GM18858 (cell line): ENCODE measurements around the gene WWC1.

ENCODE experiments used
- ATAC-seq: cut with Tn5 transposase; IDR thresholded peaks from one replicate; pipeline ENCODE4 v1.9.1; 2021; ENCODE audit not compliant: unreplicated experiment

Gene WWC1

DNA sequence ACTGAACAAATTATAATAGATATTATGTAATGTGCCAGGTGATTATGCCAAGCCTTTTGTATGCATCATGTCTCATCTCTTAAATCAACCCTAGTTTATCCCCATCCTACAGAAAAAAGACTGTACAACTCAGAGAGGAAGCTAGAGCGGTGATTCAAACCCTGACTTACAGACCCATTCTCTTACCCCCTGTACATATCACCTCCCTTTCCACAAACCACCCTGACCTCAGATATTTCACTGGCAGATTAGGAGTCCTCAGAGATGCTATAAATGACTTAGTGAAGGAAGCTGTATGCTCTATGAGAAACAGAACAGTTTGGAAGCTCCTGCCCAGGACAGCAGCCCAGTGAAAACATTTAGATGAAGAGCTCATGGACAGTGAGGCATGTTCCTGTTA lies 115.8 kb downstream of the WWC1 start:
- no peak for ATAC-seq

DNA sequence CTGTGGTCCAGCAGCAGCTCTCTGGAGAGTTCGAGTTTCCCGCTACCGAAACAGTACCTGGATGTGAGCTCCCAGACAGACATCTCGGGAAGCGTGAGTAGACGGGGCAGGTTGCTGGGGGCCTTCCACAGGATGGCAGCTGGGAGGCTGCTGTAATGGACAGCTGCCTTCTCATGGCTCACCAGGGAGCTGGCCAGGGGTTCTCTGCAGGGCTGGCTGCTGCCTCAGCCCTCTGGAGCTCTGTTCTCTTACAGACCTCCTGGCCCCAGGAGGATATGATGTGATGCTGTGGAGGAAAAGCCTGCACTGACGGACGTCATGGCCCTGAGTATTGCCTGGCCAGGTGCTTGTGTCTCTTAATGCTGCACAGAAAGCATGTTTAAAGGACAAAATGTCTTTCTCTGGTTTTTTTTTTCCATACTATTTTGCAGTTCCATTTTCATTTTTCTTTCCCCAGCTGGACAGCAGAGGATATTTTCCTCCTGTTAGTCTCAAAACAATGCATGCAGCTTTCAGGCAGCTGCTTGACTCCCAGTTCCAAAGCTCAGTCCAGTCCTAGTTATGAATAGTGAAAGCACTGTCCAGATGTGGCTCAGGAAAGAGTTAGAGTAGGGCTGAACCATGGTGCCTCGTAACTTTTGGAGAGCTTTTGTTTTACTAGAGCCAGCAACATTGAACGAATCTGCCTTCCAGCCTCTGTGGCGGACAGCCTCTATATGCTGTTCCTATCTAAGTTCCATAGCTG lies 117.3 kb downstream of the WWC1 start:
- no peak for ATAC-seq

DNA sequence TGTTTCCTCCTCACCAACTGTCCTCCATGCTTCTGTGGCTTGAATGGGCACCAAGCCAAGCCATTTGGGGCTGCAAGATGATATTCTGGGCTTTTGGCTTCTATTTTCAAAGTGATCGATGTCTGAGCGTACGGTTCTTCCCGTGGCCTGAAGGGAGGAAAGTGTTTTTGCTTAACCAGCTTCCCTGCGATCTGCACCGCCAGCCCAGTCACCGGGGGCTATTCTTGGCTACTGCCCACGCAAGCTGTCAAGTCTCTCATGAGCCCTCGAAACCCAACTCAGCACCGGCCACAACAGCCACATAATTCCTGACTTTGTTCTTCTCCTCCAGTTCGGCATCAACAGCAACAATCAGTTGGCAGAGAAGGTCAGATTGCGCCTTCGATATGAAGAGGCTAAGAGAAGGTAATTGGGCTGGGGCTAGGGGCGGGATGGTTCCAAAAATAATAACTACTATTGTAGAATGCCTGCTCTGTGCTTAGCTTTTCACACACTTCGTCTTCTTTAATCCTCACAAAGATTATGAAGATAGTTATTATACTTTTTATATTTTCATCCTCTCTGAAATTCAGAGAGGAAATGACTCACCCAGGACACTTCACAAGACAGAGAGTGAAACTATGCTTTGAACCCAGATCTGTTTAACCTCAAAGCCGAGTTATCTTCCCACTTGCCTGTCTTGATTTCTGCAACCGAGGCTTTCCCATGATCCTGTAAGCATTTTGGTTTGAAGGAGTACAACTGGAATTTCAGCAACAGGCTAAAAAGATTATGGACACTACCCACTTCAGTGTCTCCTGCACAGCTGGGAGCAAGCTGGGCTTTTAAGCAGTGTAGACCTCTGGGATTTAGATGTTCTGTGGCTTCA lies 118.4 kb downstream of the WWC1 start:
- peak; percentile 71 for ATAC-seq

DNA sequence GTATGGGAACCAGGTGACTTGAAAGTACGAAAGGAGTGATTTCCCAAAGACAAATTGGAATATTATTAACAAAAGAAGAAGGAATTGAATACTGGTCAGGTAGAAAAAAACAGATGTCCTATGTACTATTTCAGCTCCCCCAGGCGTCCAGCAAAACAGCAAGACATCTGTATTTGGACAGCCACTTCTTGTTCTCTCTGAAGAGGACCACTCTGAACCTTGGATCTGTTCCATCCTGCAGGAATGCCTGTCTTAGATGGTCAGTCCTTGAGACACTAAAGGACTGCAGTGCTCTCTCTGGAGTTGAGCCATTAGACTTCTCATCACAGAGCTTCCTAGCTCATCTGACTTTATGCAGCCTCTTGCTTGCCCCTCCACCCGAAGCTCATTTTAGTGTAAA lies 120.4 kb downstream of the WWC1 start:
- ATAC-seq = no peak

DNA sequence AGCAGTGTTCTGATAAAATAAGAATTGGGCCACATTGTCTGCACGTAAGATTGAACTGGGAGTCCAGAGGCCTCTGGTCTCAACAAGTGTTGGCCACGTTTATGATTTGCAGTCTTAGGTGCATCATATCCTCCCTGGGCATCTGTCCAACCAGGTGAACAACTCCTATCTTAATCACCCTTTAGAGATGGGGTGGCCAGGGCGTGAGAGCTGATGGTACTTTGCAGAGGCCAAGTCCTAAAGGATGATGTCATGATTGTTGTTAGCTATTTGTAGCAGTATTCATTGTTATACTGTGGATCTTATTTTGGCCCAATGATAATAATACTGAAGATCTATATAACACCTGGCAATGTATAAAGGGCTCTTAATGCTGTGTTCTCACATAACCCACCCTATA lies 121.6 kb downstream of the WWC1 start:
- ATAC-seq = no peak

DNA sequence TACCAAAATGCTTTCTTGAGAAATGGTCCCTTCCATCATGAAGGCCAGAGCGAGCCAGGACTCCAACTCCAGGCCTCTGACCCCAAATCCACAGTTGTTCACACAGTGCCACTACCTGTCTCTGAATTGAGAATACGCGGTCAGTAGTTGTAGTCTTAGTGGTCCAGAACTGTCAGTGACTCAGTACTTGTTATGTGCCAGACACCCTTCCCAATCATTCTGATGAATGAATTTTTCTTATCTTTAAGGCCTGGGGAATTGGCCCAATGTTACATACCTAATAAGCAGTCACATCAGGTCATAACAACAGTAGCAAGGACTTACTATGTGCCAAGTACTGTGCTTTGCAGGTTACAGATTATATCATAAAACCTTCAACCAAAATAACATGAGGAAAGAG lies 122.2 kb downstream of the WWC1 start:
- ATAC-seq = no peak

DNA sequence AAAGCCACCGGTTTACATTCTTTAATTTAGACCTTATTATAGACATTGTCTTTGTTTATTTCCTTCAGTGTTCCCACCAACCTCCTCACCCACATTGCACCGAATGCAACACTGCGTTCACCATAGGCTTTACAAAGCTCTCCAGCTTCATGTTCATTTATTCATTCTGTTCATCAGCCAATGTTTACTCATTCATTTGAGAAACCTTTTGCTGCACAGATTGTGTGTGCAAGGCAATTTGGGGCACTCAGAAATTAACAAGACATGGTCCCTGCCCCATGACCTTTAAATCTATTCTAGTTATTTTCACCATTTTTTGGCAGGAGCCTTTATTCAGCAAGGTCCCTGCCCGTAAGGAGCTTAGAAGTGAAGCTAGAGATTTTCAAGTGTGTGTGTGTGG lies 124.0 kb downstream of the WWC1 start:
- ATAC-seq = no peak

DNA sequence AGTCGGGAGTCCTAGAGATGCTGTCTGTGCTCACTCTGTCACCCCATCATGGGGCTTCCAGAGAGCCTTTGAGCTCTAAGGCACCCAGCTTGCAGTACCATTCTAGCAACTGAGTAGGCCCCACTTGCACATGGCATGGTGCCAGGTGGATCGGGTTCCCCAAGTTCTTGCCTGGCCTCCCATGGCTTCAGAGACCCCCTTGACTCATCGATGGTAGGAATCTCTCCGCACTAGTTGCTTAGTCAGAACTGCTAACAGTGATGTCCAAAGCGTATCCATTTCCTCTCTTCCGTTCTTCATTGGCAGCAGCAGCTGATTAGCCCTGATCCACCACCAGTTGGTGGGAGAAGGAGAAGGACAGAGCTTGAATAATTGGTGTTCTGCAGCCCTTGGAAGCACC lies 124.5 kb downstream of the WWC1 start:
- no peak for ATAC-seq

DNA sequence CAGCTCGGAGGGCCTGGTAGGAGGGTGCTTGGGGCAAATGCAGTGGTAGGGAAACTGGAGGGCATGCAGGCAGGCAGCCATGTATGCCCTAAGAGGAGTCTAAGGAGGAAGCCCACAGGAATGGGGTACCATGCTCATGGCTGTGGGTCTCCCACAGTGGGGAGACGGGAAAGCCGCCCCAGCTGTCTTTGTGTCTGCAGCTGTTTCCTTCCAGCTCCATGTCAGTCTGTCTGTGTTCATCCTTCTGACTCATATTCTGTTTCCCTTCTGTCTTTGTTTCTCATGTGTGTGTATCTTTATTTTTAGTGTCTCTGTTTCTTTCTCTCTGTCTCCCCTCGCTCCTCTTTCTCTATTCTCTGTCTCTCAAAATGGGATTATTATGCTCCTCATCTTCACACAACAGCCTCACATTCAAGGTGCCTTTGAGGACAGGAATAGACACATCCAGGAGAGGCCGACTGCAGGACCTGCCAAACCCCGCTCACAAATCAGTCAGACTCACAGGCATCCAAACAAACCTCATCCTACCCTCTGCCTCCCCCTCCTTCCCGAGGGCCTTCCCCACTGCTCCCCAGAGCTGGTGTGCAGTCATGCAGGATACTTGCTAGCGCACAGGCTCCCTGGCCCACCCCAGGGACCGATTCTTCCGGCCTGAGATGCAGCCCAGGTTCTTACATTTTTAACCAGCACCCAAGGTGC lies 126.4 kb downstream of the WWC1 start:
- ATAC-seq = no peak

DNA sequence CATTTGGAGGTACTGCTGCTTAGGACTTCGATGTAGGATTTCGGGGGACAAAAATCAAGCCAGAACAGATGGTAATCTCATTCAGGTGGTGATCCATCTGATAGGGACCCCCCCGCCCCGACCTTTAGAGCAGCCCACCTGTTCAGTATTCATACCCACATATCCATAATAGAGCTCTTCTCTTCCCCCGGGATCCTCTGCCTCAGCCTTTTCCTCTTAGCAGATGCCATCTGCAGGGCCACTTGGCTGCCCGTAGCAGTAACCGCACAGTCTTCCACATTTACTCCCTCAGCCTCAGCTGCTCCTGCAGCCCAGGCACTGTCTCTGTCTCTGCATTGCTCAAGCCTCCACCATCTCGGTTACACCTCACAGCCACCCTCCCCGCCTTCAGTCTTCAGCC lies 129.0 kb downstream of the WWC1 start:
- ATAC-seq = no peak

DNA sequence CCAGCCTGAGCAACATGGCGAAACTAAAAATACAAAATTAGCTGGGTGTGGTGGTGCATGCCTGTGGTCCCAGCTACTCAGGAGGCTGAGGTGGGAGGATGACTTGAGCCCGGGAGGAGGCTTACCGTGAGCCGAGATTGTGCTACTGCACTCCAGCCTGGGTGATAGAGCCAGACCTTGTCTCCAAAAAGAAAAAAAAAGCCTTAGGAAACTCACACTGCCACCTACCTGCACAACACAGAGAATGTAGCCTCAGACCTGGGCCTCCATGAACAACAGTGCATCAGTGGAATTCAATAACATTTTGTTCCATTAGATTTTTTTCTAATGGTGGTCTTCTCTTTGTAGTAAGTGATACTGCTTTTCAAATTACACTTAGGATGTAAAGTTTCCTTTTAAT lies 131.0 kb downstream of the WWC1 start:
- no peak for ATAC-seq

DNA sequence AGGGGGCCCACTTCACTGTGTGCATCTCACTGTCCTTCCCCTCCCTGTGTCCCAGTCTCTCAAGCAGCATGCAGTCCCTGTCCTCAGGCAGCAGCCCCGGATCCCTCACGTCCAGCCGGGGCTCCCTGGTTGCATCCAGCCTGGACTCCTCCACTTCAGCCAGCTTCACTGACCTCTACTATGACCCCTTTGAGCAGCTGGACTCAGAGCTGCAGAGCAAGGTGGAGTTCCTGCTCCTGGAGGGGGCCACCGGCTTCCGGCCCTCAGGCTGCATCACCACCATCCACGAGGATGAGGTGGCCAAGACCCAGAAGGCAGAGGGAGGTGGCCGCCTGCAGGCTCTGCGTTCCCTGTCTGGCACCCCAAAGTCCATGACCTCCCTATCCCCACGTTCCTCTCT lies 132.0 kb downstream of the WWC1 start:
- ATAC-seq = no peak

DNA sequence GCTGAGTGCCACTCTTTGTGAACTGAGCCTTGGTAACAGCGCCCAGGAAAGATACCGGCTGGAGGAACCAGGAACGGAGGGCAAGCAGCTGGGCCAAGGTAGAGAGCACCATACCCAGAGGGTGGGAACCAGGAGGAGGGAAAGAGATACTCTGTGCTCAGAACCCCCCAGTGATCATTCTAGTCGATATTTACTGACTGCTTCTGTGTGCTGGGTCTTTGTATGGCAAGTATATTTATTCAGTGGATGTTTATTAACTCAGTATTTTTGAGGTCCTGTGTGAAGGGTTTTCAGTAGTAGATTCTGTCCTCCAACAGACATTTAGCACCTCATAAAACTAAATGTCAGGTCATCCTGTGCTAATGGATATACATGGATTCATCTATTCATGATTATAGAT lies 132.5 kb downstream of the WWC1 start:
- no peak for ATAC-seq

DNA sequence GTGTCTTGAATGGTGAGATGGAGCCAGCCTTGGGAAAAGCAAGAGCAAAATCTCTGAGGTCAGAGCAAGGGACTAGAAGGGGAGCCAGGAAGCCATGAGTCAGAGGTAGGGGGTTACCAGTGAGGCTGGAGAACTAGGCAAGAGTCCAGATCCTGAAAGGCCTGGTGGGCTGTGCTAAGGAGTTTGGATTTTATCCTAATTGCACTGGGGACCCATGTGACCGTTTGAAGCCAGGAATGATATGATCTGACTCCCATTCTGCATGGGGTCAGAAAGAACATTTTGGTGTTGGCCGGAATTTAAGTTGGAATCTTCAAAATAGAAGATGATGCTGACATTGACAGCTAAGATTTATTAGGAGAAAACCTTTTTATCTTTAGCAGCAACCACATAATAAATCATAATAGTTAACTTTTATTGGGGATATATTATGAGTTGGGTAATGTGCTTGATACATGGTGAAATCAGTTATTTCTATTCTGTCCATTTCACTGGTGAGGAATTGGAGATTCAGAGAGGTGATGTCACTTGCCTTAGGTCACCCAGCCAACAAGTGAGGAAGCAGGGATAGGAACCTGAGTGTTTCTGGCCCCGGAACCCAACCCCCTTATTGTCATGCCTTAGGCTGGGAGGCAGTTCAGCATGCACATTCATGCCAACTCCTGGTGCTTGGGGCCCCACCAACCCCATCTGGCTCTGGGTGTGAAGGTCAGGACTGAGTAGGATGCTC lies 133.3 kb downstream of the WWC1 start:
- ATAC-seq = no peak

DNA sequence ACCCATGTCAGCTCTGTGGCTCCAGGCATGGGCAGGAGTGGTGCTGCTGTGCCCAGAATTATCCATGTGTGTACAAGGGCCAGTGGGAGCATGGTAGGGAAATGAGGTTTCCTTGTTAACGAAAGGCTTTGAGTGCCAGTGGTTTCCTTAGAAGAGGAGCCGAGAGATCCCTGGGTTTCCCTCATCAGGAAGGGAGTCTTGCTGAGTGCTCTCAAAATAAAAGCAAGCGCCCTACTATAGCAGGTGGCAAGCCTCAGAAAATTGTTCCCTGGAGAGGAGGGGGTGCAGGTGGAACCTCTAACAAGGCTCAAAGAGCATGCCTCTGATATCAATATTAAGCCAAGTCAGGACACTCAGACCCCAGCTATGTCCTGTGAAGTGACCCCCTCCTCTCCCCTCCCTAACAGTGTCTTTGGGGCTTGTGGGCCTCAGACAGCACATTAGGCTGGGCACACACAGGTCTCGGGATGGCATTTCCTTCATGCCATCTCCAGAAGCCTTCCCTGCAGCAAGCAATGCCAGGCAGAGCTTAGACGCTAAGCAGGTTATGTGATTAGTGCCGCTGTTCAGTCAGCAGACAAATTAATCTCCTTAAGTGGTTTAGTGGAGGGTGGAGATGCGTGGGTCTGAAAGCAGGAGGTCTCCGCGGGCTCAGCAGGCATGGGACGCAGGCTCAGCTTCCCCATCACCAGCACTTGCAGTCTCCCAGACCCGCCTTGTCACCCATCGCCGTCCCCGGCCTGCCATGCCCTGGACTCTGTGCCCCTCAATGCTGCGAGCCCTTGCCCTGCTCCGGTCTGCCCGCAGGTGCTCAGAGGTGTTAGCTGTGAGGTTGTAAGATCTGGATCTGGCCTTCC lies 134.8 kb downstream of the WWC1 start:
- ATAC-seq = no peak

DNA sequence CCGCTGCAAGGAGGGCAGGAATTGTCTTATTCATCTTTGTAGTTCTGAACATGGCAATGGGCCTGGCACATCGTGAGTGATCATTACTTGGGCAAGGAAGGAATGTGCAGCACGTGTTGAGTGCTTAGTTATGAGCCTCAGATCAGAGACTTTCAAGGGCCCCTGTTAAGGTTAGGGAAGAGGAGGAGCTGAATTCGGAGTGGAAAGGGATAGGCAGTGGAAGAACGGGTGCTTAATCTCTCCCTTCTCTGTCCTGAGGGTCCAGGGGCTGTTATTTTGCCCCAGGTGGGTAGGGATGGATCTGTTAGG lies 135.4 kb downstream of the WWC1 start:
- ATAC-seq = no peak

DNA sequence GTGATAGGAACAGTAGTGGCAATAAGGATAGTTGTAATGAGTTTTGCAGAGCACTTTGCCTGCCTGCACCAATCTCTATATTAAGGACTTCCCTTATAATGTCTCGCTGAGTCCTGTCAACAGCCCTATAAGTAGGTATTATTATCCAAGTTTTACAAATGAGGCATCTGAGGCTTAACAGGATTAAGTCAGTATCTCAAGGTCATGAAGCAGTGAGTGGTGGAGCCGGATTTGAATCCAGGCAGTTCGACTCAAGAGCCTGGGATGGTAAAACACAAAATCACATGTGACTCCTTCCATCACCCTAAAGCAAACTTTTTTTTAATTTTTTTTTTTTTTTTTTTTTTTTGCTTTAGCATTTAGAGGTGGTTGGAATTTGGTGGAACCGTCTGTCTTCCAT lies 135.8 kb downstream of the WWC1 start:
- ATAC-seq = no peak

DNA sequence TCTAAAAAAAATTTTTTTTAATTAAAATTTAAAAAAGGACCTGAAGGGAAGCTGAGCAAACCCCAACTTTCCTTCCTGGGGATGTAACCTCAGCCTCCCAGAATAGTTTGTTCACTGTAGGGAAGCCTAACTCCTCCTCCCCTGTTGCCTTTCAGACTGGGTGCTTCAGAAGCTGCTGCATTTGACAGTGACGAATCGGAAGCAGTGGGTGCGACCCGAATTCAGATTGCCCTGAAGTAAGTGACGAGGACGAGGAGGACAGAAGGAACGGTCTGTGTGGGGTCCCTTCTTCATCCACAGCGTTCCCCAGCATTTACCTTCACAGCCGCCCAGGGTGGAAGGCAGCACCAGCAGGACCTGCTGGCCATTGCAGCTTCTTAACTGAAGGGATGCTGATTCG lies 137.1 kb downstream of the WWC1 start:
- no peak for ATAC-seq

DNA sequence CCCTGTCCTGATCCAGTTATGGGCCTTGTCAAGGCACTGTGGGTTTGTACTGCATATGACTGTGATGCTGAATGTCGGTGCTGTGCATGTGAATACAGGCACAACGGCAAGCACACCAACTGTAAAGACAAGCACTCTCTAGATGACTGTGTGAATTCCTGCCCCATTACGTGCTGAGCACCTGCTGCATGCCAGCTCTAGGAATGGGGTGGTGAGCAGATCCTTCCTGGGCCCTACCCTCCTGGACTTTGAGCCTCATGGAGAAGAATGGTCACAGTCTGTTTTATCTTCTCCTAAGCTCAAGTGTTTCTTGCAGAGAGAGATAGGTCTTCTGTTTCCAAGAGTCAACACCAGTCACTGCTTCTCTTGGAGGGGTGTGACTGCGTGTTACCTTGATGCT lies 138.9 kb downstream of the WWC1 start:
- no peak for ATAC-seq

DNA sequence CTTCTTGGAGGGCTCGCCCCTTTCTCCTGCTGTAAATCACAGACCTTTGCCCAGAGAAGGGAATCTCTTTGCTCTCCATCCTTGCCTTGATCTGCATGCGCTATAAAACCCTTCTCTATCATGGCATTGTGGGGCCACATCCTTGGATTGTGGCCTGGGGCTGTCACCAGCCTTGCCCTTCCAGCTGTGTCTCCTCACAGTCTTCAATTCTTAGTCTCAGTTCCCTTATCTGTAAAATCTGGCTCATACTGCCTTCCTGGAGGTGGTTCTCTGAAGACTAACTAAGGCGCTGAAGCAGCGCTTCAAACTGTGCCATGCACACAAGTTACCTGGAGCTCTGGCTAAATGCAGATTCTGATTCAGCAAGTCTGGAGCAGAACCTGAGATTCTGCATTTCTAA lies 141.5 kb downstream of the WWC1 start:
- no peak for ATAC-seq

DNA sequence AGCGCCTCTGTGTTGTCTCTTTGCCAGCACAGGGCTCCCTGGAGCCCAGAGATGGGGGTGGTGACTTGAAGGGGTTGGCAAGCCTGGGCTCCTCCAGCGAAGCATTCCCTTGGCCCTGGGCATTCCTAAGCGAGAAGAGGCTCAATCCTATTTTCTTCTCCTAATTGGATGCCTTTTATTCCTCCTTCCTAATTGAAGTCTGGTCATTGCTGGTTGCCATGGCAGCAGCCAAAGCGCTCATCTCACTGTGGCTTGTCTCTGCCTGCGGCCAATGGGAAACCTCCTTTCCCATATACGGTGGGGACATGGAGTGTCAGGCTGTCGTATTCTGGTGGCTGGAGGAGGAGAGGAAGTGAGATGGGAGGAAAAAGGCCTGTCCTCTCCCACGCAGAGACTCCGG lies 142.6 kb downstream of the WWC1 start:
- no peak for ATAC-seq
